ENCODE measurements around the gene FCRLB.

FCRLB gene

DNA sequence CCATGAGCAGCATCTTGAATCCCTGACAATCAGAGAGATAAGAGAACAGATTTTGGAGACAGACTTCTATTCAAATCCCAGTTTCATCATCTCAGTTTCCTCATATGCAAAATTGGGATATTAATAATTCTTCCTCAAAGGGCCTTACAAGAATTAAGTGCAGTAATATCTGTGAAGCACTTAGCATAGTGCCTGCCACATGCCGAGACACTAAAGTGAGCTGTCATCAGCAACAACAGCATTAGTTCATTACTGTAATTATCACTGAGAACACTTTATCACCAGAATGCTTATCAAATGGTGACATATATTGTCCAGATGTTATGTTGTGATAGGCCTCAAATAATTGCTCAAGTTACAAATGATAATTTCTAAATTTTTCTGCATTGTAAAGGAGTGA lies 922 bp upstream of the FCRLB start:
- Histone ChIP-seq H3F3A (ENCODE audit: insufficient read depth, low read length) (0 out of 2 replicates have a peak, but pooled peaks cover 3% of the 10 kb centered on the region), H3K4me2 (ENCODE audit: low read length) (peak overlapping the region; percentile 85), H3K4me1 (ENCODE audit: insufficient read depth, low read length, severe bottlenecking) (peaks cover 95% of the 10 kb centered on the region), H2AFZ (ENCODE audit: low read length) (no peak overlapping the region), H3K9ac (ENCODE audit: low read length) (peak overlapping the region; percentile 69), H3K27me3 (ENCODE audit: insufficient read depth, low read length) (no peaks in the 10 kb centered on the region), H3K9me3 (ENCODE audit: low read length) (no peaks in the 10 kb centered on the region), H3K27ac (ENCODE audit: low read depth, low read length, poor library complexity, severe bottlenecking) (peak overlapping the region; percentile 92), H3K79me2 (ENCODE audit: insufficient read depth, low read length) (peaks cover 11% of the 10 kb centered on the region; the same call in 1 of the 2 replicates), H3K4me3 (ENCODE audit: low read depth, low read length, poor library complexity, severe bottlenecking) (peak overlapping the region; percentile 78), H3K9me2 (ENCODE audit: low read depth, low read length) (no peaks in the 10 kb centered on the region), H3K36me3 (ENCODE audit: insufficient read depth, low read length) (peaks cover 12% of the 10 kb centered on the region; the same call in 1 of the 2 replicates), H4K20me1 (ENCODE audit: insufficient read depth, low read length) (no peaks in the 10 kb centered on the region)
- TF ChIP-seq, protein P1, sequence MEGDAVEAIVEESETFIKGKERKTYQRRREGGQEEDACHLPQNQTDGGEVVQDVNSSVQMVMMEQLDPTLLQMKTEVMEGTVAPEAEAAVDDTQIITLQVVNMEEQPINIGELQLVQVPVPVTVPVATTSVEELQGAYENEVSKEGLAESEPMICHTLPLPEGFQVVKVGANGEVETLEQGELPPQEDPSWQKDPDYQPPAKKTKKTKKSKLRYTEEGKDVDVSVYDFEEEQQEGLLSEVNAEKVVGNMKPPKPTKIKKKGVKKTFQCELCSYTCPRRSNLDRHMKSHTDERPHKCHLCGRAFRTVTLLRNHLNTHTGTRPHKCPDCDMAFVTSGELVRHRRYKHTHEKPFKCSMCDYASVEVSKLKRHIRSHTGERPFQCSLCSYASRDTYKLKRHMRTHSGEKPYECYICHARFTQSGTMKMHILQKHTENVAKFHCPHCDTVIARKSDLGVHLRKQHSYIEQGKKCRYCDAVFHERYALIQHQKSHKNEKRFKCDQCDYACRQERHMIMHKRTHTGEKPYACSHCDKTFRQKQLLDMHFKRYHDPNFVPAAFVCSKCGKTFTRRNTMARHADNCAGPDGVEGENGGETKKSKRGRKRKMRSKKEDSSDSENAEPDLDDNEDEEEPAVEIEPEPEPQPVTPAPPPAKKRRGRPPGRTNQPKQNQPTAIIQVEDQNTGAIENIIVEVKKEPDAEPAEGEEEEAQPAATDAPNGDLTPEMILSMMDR (IDR thresholded peaks at IDR 0.05; ENCODE audit: low read length) = no peak
- no peak for TF ChIP-seq EZH2 (IDR thresholded peaks at IDR 0.05; ENCODE audit: borderline replicate concordance, low read length)

DNA sequence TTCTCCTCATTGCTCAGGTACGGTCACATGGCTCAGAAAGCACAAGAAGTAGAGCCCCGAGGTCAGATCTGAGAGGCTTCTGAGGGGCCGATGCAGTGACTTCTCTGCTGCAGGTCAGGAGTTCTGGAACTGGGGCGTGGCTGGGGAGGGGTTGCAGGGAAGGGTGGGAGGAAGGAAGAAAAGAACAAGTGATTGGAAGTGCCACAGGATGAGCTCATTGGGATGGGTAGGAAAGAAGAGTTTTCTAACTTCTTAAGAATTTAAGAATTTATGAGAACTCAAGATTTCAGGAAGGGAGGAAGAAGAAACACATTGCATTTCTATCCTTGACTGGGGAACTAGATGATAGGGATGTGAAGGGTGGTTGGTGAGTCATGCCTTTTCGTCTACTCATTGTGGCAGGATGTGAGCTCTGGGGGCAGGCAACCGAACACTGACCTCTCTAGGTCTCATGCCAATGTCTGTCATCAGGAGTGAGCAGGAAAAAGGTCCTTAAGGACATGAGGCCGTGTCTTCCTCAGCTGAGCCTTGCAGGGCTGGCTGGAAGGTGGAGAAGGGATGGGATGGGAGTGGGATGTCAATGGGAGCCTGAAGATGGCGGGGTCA lies 497 bp downstream of the FCRLB start:
- Histone ChIP-seq H3F3A (ENCODE audit: insufficient read depth, low read length) (0 out of 2 replicates have a peak, but pooled peaks cover 3% of the 10 kb centered on the region), H4K20me1 (ENCODE audit: insufficient read depth, low read length) (no peaks in the 10 kb centered on the region), H3K4me3 (ENCODE audit: low read depth, low read length, poor library complexity, severe bottlenecking) (peak overlapping the region; percentile 78), H2AFZ (ENCODE audit: low read length) (no peak overlapping the region), H3K79me2 (ENCODE audit: insufficient read depth, low read length) (peaks cover 11% of the 10 kb centered on the region; the same call in 1 of the 2 replicates), H3K27me3 (ENCODE audit: insufficient read depth, low read length) (no peaks in the 10 kb centered on the region), H3K4me2 (ENCODE audit: low read length) (peak overlapping the region; percentile 85), H3K9me2 (ENCODE audit: low read depth, low read length) (no peaks in the 10 kb centered on the region), H3K9me3 (ENCODE audit: low read length) (no peaks in the 10 kb centered on the region), H3K36me3 (ENCODE audit: insufficient read depth, low read length) (peaks cover 12% of the 10 kb centered on the region; the same call in 1 of the 2 replicates), H3K4me1 (ENCODE audit: insufficient read depth, low read length, severe bottlenecking) (peaks cover 93% of the 10 kb centered on the region), H3K9ac (ENCODE audit: low read length) (peak overlapping the region; percentile 69), H3K27ac (ENCODE audit: low read depth, low read length, poor library complexity, severe bottlenecking) (peak overlapping the region; percentile 92)
- TF ChIP-seq, protein P1 (IDR thresholded peaks at IDR 0.05; ENCODE audit: low read length) = no peak
- no peak for TF ChIP-seq EZH2 (IDR thresholded peaks at IDR 0.05; ENCODE audit: borderline replicate concordance, low read length)

DNA sequence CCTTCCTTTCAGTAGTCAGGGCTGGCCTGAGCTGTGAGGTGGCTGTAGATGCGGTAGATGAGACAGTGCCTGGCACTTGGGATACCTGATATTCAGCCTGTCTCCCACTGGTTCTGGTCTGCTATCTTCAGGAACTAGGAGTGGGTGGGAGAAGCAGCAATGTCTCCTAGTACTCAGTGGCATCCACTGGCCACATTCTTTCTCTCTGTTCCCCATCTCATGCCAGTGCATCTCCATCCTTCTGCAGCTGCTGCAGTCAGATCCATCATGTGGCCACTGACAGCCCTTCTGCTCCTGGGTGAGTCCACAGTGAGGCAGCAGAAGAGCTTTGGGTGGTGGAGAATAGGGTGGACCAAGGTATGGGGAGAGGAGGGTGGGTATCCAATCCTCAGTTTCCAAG lies 1.1 kb downstream of the FCRLB start:
- Histone ChIP-seq H3K79me2 (ENCODE audit: insufficient read depth, low read length) (peaks cover 11% of the 10 kb centered on the region; the same call in 1 of the 2 replicates), H3K27me3 (ENCODE audit: insufficient read depth, low read length) (no peaks in the 10 kb centered on the region), H3K27ac (ENCODE audit: low read depth, low read length, poor library complexity, severe bottlenecking) (peak overlapping the region; percentile 92), H3K9ac (ENCODE audit: low read length) (peak overlapping the region; percentile 69), H3K36me3 (ENCODE audit: insufficient read depth, low read length) (peaks cover 12% of the 10 kb centered on the region; the same call in 1 of the 2 replicates), H4K20me1 (ENCODE audit: insufficient read depth, low read length) (no peaks in the 10 kb centered on the region), H3K4me2 (ENCODE audit: low read length) (peak overlapping the region; percentile 85), H3K4me3 (ENCODE audit: low read depth, low read length, poor library complexity, severe bottlenecking) (peak overlapping the region; percentile 78), H3F3A (ENCODE audit: insufficient read depth, low read length) (0 out of 2 replicates have a peak, but pooled peaks cover 3% of the 10 kb centered on the region), H2AFZ (ENCODE audit: low read length) (no peak overlapping the region), H3K9me3 (ENCODE audit: low read length) (no peaks in the 10 kb centered on the region), H3K9me2 (ENCODE audit: low read depth, low read length) (no peaks in the 10 kb centered on the region), H3K4me1 (ENCODE audit: insufficient read depth, low read length, severe bottlenecking) (peaks cover 91% of the 10 kb centered on the region)
- TF ChIP-seq, protein P1 (IDR thresholded peaks at IDR 0.05; ENCODE audit: low read length) = no peak
- no peak for TF ChIP-seq EZH2 (IDR thresholded peaks at IDR 0.05; ENCODE audit: borderline replicate concordance, low read length)
